CMK (cell line): Measurements from ENCODE around the gene SPINK8.
"Not testable (repeated sequence)": the region's sequence is repeated elsewhere in the genome, so short reads cannot be mapped to it uniquely, and the experiment has no call there.

Experiments used
- DNase-seq: peaks from one replicate; pipeline ENCODE4 v3.0.0-alpha.2; 2010; ENCODE audit warnings: low read depth

Gene SPINK8

DNA sequence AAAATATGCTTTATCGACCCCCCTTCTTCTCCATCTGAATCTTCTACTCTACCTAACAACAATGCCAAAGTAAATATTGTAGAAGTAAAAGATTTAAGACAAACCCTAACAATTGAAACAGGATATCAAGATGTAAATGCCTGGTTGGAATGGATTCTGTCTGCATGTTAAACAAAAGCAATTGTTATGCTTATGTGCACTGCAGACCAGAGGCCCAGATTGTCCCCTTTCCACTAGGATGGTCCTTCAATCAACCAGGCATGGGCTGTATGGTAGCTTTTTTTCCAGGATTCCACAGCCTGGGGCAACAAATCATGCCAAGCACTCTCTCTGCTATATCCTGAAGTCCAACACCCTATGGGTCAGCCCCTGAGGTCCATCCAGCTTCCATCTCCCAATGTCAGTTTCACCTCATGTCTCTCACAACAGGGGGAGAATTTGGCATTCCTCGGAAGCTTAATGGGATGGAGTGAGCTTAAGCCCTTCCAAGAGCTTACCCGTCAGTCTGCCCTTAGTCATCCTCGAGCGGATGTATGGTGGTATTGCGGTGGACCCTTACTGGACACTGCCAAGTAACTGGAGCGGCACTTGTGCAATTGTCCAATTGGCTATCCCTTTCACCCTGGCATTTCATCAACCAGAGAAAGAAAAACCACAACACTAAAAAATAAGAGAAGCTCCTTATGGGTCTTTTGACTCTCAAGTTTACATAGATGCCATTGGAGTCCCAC is 56.4 kb downstream of the SPINK8 start:
- no peak for DNase-seq

- no peak for DNase-seq
These were observed 58.0 kb downstream of the SPINK8 start for GRCh38 chr3:48275287-48276027.

DNA sequence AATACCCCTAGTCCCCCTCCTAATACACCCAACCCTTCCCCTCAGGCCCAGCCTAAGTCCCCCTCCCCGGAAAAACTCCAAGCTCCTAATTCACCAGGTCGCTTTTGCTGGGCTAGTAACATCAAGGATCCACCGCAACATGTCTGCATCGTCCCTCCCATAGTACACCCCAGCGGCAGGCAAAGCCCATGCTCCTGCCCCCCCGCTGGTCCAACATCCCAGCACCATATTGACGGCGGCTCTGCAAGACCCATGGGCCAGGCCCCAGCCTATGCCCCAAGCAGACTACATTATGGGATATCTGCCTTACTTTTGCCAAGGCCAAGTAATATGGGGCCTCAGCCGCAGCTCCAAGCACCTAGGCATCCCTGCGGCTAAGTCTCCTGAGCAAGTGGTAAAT is 59.0 kb downstream of the SPINK8 start:
- DNase-seq: no peak

GRCh38 chr3:48273594-48274211 is 59.8 kb downstream of the SPINK8 start:
- peak; percentile 37 for DNase-seq

GRCh38 chr3:48271763-48272498 is 61.5 kb downstream of the SPINK8 start:
- DNase-seq: no peak

- not testable (repeated sequence) for DNase-seq
These were observed 62.2 kb downstream of the SPINK8 start for GRCh38 chr3:48271223-48271622.

DNA sequence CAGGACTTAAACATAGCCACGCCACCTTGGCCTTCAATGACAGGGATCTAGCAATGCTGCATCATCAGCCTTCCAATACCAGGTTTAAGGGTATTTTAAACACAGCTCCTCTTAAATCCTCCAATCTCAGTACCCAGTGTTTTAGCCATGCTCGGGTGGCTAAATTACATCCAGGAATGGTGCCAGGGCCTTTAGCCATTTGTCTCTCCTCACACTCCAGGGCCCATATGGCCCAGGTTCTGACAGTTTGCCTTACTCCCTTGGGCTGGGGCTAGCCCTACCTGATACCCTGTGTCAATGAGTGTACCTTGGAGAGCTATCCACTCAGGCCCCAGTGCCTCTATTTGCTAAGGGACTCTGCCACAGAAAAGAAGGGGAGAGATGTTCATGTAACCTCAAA is 63.2 kb downstream of the SPINK8 start:
- DNase-seq: no peak

DNA sequence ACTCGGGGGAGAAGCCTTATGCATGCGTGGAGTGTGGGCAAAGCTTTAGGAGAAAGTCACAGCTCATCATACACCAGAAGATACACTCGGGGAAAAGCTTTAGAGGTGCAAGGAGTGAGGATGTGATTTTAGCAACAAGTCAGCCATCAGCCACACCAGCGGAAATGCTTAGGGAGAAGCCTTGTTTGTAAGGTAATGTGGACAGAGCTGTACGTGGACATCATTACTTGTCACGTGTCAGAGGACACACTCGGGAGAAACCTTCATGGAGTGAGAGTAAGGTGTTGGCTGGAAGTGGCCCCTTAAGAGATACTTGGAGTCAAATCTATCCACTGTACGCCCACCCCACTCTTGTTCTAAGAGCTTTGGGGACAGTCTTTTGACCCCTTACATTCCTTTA is 63.9 kb downstream of the SPINK8 start:
- no peak for DNase-seq

DNA sequence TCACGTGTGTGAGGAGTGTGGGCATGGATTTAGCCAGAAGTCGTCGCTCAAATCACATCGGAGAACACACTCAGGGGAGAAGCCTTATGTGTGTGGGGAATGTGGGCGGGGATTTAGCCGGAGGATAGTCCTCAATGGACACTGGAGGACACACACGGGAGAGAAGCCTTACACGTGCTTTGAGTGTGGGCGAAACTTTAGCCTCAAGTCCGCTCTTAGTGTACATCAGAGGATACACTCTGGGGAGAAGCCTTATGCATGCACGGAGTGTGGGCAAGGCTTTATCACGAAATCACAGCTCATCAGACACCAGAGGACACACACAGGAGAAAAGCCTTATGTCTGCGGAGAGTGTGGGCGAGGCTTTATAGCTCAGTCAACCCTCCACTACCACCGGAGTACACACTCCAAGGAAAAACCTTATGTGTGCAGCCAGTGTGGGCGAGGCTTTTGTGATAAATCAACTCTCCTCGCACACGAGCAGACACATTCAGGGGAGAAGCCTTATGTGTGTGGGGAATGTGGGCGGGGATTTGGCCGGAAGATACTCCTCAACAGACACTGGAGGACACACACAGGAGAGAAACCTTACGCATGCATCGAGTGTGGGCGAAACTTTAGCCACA is 64.4 kb downstream of the SPINK8 start:
- no peak for DNase-seq

DNA sequence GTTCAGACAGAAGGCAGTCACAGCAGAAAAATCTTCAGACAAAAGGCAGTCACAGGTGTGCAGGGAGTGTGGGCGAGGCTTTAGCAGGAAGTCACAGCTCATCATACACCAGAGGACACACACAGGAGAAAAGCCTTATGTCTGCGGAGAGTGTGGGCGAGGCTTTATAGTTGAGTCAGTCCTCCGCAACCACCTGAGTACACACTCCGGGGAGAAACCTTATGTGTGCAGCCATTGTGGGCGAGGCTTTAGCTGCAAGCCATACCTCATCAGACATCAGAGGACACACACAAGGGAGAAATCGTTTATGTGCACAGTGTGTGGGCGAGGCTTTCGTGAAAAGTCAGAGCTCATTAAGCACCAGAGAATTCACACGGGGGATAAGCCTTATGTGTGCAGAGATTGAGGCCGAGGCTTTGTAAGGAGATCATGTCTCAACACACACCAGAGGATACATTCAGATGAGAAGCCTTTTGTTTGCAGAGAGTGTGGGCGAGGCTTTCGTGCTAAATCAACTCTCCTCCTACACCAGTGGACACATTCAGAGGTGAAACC is 65.0 kb downstream of the SPINK8 start:
- no peak for DNase-seq

DNA sequence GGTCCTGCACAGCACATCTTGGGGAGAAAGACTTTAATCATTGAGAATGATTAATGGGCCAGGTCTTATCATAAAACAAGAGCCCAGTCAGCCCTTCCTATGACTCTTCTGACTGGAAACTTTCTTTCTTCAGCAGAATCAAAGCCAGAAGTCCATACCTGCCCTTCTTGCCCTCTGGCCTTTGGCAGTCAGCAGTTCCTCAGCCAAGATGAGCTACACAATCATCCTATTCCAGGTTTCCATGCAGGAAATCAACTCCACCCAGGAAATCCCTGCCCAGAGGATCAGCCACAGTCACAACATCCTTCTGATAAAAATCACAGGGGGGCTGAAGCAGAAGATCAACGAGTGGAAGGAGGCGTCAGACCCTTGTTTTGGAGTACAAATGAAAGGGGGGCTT is 65.7 kb downstream of the SPINK8 start:
- DNase-seq: no peak

- no peak for DNase-seq
These were observed 74.9 kb downstream of the SPINK8 start for GRCh38 chr3:48258530-48258929.
